Vagina (tissue), 2 donors: Measurements from ENCODE around the gene CACTIN.

ENCODE experiments used
- CTCF ChIP-seq, 3 experiments: fragments of 450-650 bp in 2 of 3; fragments of 200-600 bp in 1 of 3; sonication (generic) in 1 of 3; IDR thresholded peaks; one replicate each; pipeline ENCODE4 v1.5.1; 2017 to 2019; ENCODE audit warnings: antibody characterized with exemption in 3 of 3, mild to moderate bottlenecking in 2 of 3, moderate library complexity in 2 of 3
- POLR2A ChIP-seq, 2 donors: fragments of 450-650 bp; IDR thresholded peaks; one replicate each; pipeline ENCODE4 v1.6.1; 2017; ENCODE audit warnings: antibody characterized with exemption in 2 of 2, mild to moderate bottlenecking in 2 of 2, moderate library complexity in 2 of 2

DNA sequence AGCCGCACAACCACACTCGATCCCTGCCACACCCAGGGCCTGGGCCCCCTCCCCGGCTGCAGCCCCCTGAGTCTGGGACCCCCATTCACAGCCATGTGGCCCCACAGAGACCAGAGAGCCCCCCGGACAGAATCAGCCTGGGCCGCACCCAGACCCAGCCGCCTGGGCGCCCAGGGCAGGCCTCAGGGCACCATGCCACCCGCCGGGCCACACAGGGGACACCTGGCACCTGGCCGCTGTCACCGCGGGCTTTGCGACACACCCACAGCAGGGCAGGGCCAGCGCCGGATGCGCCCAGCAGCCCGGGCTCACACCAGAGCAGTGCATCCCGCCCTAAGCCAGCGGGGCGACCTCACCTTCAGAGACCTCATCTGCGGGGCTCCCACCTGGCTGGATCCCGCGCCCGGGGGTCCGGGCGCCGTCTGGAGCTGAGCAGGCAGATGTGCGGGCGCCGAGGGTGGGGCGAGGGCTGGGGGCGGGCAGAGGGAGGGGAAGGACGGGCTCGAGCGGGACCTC lies 20.4 kb downstream of the CACTIN start:
- no peak for TF ChIP-seq CTCF (IDR thresholded peaks at IDR 0.05)
- TF ChIP-seq POLR2A (IDR thresholded peaks at IDR 0.05), result no peak
